Sigmoid colon (tissue), 4 donors: ENCODE data around the gene YPEL2.

Experiments
- CTCF ChIP-seq, 4 experiments: fragments of 450-650 bp in 3 of 4; fragments of 200-600 bp in 1 of 4; IDR thresholded peaks; one replicate each; pipeline ENCODE4 v1.5.1; 2016 to 2019; ENCODE audit warnings: antibody characterized with exemption in 4 of 4, mild to moderate bottlenecking in 3 of 4, moderate library complexity in 2 of 4
- EP300 ChIP-seq, 4 donors: sonication (generic); formaldehyde crosslinking; IDR thresholded peaks; one replicate each; pipeline ENCODE4 v1.6.1; 2017; ENCODE audit warnings: antibody characterized with exemption in 4 of 4
- POLR2A ChIP-seq, 2 donors: fragments of 450-650 bp; IDR thresholded peaks; one replicate each; pipeline ENCODE4 v1.6.1; 2016; ENCODE audit warnings: antibody characterized with exemption in 2 of 2, mild to moderate bottlenecking in 2 of 2, moderate library complexity in 2 of 2

DNA sequence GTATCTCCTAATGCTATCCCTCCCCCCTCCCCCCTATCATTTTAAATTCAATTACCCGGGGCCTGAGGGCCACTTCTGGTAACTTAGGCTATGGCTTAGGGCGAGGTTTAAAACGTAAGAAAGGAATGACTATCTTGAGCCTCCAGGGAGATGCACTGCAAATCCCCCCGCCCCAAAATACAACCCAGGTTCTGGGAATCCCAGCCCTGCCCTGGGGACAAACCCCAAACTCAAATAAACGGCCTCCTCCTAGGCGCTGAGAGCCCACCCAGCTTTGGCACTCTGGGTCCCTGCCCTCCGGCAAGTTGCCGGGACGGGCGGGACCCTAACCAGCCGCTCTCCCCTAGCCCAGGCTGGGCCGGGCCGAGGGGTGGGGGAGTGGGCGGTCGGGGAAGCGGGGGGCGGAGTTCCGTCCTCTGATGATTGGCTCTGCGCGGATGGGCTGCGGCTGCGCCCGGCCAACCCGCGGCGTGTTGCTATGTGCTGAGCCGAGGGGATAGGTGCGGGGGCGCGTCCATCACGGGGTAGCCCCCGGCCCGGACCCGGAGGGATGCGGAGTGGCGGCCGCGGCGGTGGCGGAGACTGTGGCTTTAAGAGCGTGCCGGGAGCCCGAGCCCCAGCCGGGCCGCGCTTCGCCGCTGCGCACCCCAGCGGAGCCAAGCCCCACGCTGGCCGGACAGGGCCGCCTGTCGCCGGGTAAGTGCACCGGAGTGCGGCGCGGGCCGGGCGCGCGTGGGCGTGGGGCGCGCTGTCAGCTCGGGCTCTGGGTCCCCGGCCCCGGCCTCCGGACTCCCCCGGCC is at the start of gene YPEL2:
- TF ChIP-seq CTCF (IDR thresholded peaks at IDR 0.05) (no peak), POLR2A (IDR thresholded peaks at IDR 0.05) (peak; percentile 33 to 37), EP300 (IDR thresholded peaks at IDR 0.05) (no peak)
